Ovary (tissue), 9 donors: ENCODE measurements around the gene SLC7A11. TPM values are rescaled to one million over a fixed set of nuclear protein-coding genes. Genes with fewer than 3 reads are reported as not detected.

Experiments
- DNase-seq, 5 donors: peaks; one replicate each; pipeline ENCODE4 v3.0.0-alpha.2; 2019 to 2020
- H3K27ac ChIP-seq, 2 donors: fragments of 200-600 bp; one replicate each; pipeline versions ENCODE4 v1.5.1 to v1.8.0; 2019 to 2022
- H3K27me3 ChIP-seq: fragments of 200-600 bp; one replicate; pipeline ENCODE4 v1.8.0; 2022
- H3K36me3 ChIP-seq: fragments of 200-600 bp; sonication (generic); one replicate; pipeline ENCODE4 v1.5.1; 2019
- H3K4me1 ChIP-seq: one replicate; pipeline ENCODE4 v1.8.1; 2013; ENCODE audit warnings: mild to moderate bottlenecking, moderate library complexity; ENCODE audit not compliant: insufficient read depth
- H3K4me3 ChIP-seq: fragments of 200-600 bp; sonication (generic); one replicate; pipeline ENCODE4 v1.5.1; 2017
- H3K9me3 ChIP-seq, 2 donors: fragments of 200-600 bp in 1 of 2; sonication (generic) in 1 of 2; one replicate each; pipeline versions ENCODE4 v1.5.1 to v1.8.1; 2013 to 2019; ENCODE audit warnings: mild to moderate bottlenecking in 1 of 2, moderate library complexity in 1 of 2
- EP300 ChIP-seq: sonication (generic); formaldehyde crosslinking; IDR thresholded peaks from one replicate; pipeline ENCODE4 v1.6.1; 2017; ENCODE audit warnings: antibody characterized with exemption
- POLR2A ChIP-seq: fragments of 450-650 bp; IDR thresholded peaks from one replicate; pipeline ENCODE4 v1.6.1; 2017; ENCODE audit warnings: antibody characterized with exemption, mild to moderate bottlenecking, moderate library complexity
- WGBS, 3 donors: extraction: QIAGEN DNeasy Blood & Tissue Kit in 1 of 3; methylation state at CpG; one replicate each; pipeline versions ENCODE4 v1.1.5 to v1.1.7; 2013 to 2017; 5-methylcytosine and 5-hydroxymethylcytosine counted together
- intact Hi-C, 4 donors: fragments of 100-400 bp; cut with DNase I; formaldehyde crosslinking; loops; one replicate each; pipeline versions ENCODE4 v1.11.0 to v1.15.1; 2022 to 2023
- polyA plus RNA-seq, 2 donors: library from polyadenylated mRNA; stranded (reverse); fragments of 200-250 nt in 1 of 2; fragments of 350-450 nt in 1 of 2; fragmentation: Illumina TruSeq in 1 of 2; extraction: RNeasy Lipid Tissue Mini Kit (QIAGEN cat#74804) in 1 of 2; gene quantifications; one replicate each; pipeline ENCODE4 v1.2.3, GENCODE V29; 2013 to 2014
- total RNA-seq, 7 donors: library from RNA; depleted of rRNA in 2 of 7; stranded (reverse); fragments of >200 nt in 2 of 7; fragmentation: NEBNext Ultra II Directional in 3 of 7; extraction: Animal tissue kit (Norgen Biotek cat#: 25700) in 3 of 7; gene quantifications; one replicate each; pipeline versions ENCODE4 v1.1.0 to v1.2.4, GENCODE V29; 2016 to 2023
- TF ChIP-seq, protein P1 (sequence below), 3 donors: fragments of 450-650 bp in 2 of 3; fragments of 200-600 bp in 1 of 3; IDR thresholded peaks; one replicate each; pipeline versions ENCODE4 v1.5.1 to v1.8.0; 2016 to 2022; ENCODE audit warnings: antibody characterized with exemption in 3 of 3, mild to moderate bottlenecking in 1 of 3
- donor health status: DM: no; HTN: no; CAD: no; lungs with moderate emphysema.
- donor health status: DM: no; HTN: no; CAD: no.
- donor health status: Bipolar disorder and iron deficiency.
- donor health status: DM: yes; HTN: yes; CAD: no.
- donor health status: DM: no; HTN: no; CAD: no.
- donor health status: DM: yes; HTN: yes; CAD: no.

The SLC7A11 gene
- total and polyA plus RNA-seq, 9 donors, result 0.05 to 18.1 (median 0.95) TPM

DNA sequence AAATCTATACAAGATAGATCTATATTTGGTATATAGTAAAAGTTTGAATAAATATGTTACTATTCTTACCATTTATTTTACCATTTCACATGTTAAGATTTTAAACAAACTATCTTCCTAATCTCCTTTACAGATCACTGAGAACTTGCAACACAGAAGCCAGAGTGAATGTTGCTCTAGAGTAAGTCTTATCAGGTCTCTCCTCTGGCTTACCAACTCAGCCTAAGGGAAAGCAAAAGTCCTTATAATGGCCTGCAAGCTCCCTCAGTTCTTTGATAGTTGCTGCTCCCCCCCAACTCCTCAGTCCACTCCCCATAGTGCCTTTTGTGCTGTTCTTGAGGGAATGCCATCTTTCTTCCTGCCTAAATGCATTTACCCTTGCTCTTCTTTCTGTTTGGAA, 25.7 kb upstream of the SLC7A11 start:
- Histone ChIP-seq H3K4me1 (no peaks in the 10 kb centered on the region), H3K27ac (no peak overlapping the region), H3K27me3 (no peaks in the 10 kb centered on the region), H3K36me3 (no peaks in the 10 kb centered on the region), H3K4me3 (no peak overlapping the region), H3K9me3 (no peaks in the 10 kb centered on the region)
- intact Hi-C loops, result no loop called here
- DNase-seq, result no peak
- TF ChIP-seq POLR2A, result no peak
- TF ChIP-seq, protein P1, sequence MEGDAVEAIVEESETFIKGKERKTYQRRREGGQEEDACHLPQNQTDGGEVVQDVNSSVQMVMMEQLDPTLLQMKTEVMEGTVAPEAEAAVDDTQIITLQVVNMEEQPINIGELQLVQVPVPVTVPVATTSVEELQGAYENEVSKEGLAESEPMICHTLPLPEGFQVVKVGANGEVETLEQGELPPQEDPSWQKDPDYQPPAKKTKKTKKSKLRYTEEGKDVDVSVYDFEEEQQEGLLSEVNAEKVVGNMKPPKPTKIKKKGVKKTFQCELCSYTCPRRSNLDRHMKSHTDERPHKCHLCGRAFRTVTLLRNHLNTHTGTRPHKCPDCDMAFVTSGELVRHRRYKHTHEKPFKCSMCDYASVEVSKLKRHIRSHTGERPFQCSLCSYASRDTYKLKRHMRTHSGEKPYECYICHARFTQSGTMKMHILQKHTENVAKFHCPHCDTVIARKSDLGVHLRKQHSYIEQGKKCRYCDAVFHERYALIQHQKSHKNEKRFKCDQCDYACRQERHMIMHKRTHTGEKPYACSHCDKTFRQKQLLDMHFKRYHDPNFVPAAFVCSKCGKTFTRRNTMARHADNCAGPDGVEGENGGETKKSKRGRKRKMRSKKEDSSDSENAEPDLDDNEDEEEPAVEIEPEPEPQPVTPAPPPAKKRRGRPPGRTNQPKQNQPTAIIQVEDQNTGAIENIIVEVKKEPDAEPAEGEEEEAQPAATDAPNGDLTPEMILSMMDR (IDR thresholded peaks at IDR 0.05), result no peak
- no peak for TF ChIP-seq EP300

DNA sequence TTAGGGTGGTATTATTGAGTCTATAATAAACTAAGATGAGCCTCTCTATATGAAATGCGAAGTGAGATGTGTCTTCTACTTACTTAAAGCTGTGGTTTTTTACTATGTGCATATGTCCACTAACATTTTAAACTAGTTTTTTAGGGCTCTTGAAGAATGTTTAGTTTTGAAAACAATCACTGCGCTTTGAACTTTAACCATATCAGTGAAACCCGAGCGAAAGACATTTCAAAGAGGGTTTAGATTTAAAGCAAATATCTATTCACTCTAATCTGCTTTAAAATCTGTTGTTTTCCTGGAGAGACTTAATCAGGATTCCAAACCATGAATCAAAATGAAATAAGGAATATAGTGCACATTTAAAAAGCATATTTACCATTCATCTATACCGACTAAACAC, 24.8 kb upstream of the SLC7A11 start:
- H3K36me3 ChIP-seq, result no peaks in the 10 kb centered on the region
- DNase-seq, result no peak
- no peak overlapping the region for H3K4me3 ChIP-seq
- intact Hi-C loops, result no loop called here
- no peaks in the 10 kb centered on the region for H3K4me1 ChIP-seq
- 53 to 65% (median 62%) methylated on average over 5 of the region's 5 CpGs for WGBS, 3 donors
- no peak overlapping the region for H3K27ac ChIP-seq
- TF ChIP-seq, protein P1 (IDR thresholded peaks at IDR 0.05), result no peak
- no peak for TF ChIP-seq POLR2A
- no peak for TF ChIP-seq EP300
- H3K9me3 ChIP-seq, result no peaks in the 10 kb centered on the region
- H3K27me3 ChIP-seq, result no peaks in the 10 kb centered on the region

DNA sequence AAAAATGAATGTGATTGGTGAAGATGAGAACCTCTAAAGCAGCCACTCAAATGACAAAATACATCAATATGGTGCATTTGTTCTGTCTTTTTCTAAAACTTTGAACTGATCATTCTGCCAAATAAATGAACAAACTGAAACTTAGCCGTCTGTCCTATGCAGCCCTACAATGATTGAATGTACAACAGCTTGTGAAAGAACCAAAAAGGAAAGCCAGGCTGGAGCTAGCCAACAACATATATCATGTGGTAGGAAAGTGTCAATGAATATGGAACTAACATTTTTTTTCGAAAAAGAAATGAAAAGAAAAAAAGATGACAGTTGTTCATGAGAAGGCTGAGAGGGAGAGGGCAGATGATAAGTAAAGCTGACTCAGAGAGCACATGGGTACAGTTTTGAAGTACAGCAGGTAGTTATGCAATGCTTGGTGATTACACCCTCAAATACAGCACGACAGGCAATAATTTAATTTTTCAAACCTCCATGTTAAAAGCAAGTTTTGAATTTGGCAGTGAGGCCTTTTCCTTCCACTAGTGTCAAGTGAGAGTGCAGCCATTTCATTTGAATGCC, 21.2 kb upstream of the SLC7A11 start:
- no peak for DNase-seq
- H3K4me3 ChIP-seq, result no peak overlapping the region
- H3K36me3 ChIP-seq, result no peaks in the 10 kb centered on the region
- intact Hi-C loops, result no loop called here
- TF ChIP-seq POLR2A, result no peak
- TF ChIP-seq, protein P1 (IDR thresholded peaks at IDR 0.05), result no peak
- TF ChIP-seq EP300, result no peak
- H3K4me1 ChIP-seq, result no peaks in the 10 kb centered on the region
- H3K27ac ChIP-seq, result no peak overlapping the region
- no peaks in the 10 kb centered on the region for H3K9me3 ChIP-seq
- no peaks in the 10 kb centered on the region for H3K27me3 ChIP-seq
- WGBS, 3 donors, result 43 to 58% (median 54%) methylated on average over 3 of the region's 3 CpGs

DNA sequence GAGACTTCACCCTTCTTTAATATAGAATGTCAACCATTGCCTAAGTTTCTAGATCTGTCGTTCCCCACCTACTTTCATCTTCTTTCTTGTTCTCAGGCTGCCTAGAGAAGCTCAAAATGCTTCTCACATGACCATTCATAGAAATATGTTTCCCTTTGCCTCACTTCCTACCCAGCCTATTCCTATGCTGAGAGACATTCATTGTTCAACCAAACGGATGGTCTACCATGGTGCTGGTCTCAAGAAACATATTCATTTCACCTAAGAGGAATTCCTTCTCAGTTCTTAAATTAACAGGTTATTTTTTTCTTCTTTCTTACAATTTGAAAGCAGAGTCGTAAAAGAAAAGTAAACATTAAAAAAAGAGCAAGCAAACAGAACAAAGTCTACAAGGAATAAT, 20.3 kb upstream of the SLC7A11 start:
- intact Hi-C loops, result no loop called here
- Histone ChIP-seq H3K9me3 (no peaks in the 10 kb centered on the region), H3K27ac (no peak overlapping the region), H3K36me3 (no peaks in the 10 kb centered on the region), H3K4me1 (no peaks in the 10 kb centered on the region), H3K4me3 (no peak overlapping the region), H3K27me3 (no peaks in the 10 kb centered on the region)
- WGBS, 3 donors, result 71 to 82% (median 73%) methylated on average over 3 of the region's 3 CpGs
- TF ChIP-seq, protein P1 (IDR thresholded peaks at IDR 0.05), result no peak
- TF ChIP-seq POLR2A (no peak), EP300 (no peak)
- DNase-seq, result no peak
